GM18858 (cell line): ENCODE data around the gene SFXN3.

Source experiments
- ATAC-seq: cut with Tn5 transposase; IDR thresholded peaks from one replicate; pipeline ENCODE4 v1.9.1; 2021; ENCODE audit not compliant: unreplicated experiment

SFXN3 gene

GRCh38 chr10:101072923-101073322, 41.9 kb downstream of the SFXN3 start:
- no peak for ATAC-seq

GRCh38 chr10:101073631-101074030, 42.6 kb downstream of the SFXN3 start:
- ATAC-seq, result no peak

- ATAC-seq, result no peak
These were observed 44.7 kb downstream of the SFXN3 start for GRCh38 chr10:101075775-101076174.

GRCh38 chr10:101076630-101077029, 45.6 kb downstream of the SFXN3 start:
- ATAC-seq, result no peak

GRCh38 chr10:101079874-101080273, 48.8 kb downstream of the SFXN3 start:
- no peak for ATAC-seq

GRCh38 chr10:101080933-101081931, 50.2 kb downstream of the SFXN3 start:
- ATAC-seq, result no peak

- no peak for ATAC-seq
These were observed 54.8 kb downstream of the SFXN3 start for GRCh38 chr10:101085846-101086245.

- no peak for ATAC-seq
These were observed 56.3 kb downstream of the SFXN3 start for GRCh38 chr10:101087376-101087775.

- ATAC-seq, result no peak
These were observed 56.9 kb downstream of the SFXN3 start for GRCh38 chr10:101087965-101088364.

- no peak for ATAC-seq
These were observed 58.7 kb downstream of the SFXN3 start for GRCh38 chr10:101089520-101090299.

GRCh38 chr10:101090597-101090996, 59.6 kb downstream of the SFXN3 start:
- ATAC-seq, result no peak
